ENCODE measurements around the gene ZNF787. TPM values are rescaled to one million over a fixed set of nuclear protein-coding genes. Genes with fewer than 3 reads are reported as not detected.

The ZNF787 gene
- total and polyA plus RNA-seq, 7 donors = 27.3 to 62.7 (median 53.5) TPM

- H3K27ac ChIP-seq = no peak overlapping the region
- DNase-seq = no peak
Measured at GRCh38 chr19:56158170-56158757, 37.2 kb upstream of the ZNF787 start.

GRCh38 chr19:56156768-56157167 lies 35.7 kb upstream of the ZNF787 start:
- DNase-seq = no peak
- peaks cover 0 to 49% of the 10 kb centered on the region in 2 donors for H3K36me3 ChIP-seq (ENCODE audit: insufficient read depth in 1 of 2, low read depth in 1 of 2)

More at GRCh38 chr19:56158170-56158757, 37.2 kb upstream of the ZNF787 start:
- Histone ChIP-seq H3K4me1 (peaks cover 5% of the 10 kb centered on the region), H3K36me3 (ENCODE audit: insufficient read depth in 1 of 2, low read depth in 1 of 2) (peaks cover 0 to 53% of the 10 kb centered on the region in 2 donors), H3K9me3 (no peaks in the 10 kb centered on the region), H3K4me3 (no peak overlapping the region), H3K27me3 (ENCODE audit: insufficient read depth in 3 of 3, low read length in 2 of 3) (no peaks in the 10 kb centered on the region)
- no peak for ATAC-seq
- no peak for TF ChIP-seq CTCF (IDR thresholded peaks at IDR 0.05)
- 90 to 94% (median 90%) methylated on average over 14 to 16 of the region's 16 CpGs for WGBS, 3 donors
- intact Hi-C loops (cut with DNase I) = no loop called here

GRCh38 chr19:56155124-56155687 lies 34.1 kb upstream of the ZNF787 start:
- no peak overlapping the region for H3K27ac ChIP-seq

More at GRCh38 chr19:56156768-56157167, 35.7 kb upstream of the ZNF787 start:
- no peak for TF ChIP-seq CTCF (IDR thresholded peaks at IDR 0.05)
- Histone ChIP-seq H3K27ac (no peak overlapping the region), H3K4me3 (no peak overlapping the region), H3K9me3 (no peaks in the 10 kb centered on the region), H3K27me3 (ENCODE audit: insufficient read depth in 3 of 3, low read length in 2 of 3) (no peaks in the 10 kb centered on the region), H3K4me1 (peaks cover 11% of the 10 kb centered on the region)
- 74 to 78% (median 77%) methylated on average over 10 to 11 of the region's 11 CpGs for WGBS, 3 donors
- ATAC-seq = peak in 1 of 4 donors; percentile 29
- intact Hi-C loops (cut with DNase I) = no loop called here

GRCh38 chr19:56153507-56153906 lies 32.4 kb upstream of the ZNF787 start:
- no peak for TF ChIP-seq CTCF (IDR thresholded peaks at IDR 0.05)
- ATAC-seq = peak in 3 of 4 donors; percentile 32 to 56 (median 39)
- DNase-seq = no peak
- no peaks in the 10 kb centered on the region for H3K27me3 ChIP-seq (ENCODE audit: insufficient read depth in 3 of 3, low read length in 2 of 3)
- intact Hi-C loops (cut with DNase I) = no loop called here
- no peak overlapping the region for H3K4me3 ChIP-seq
- peaks cover 0 to 23% of the 10 kb centered on the region in 2 donors for H3K36me3 ChIP-seq (ENCODE audit: insufficient read depth in 1 of 2, low read depth in 1 of 2)
- H3K4me1 ChIP-seq = peaks cover 20% of the 10 kb centered on the region
- peak overlapping the region; percentile 69 for H3K27ac ChIP-seq
- 28 to 37% (median 35%) methylated on average over 6 of the region's 6 CpGs for WGBS, 3 donors
- H3K9me3 ChIP-seq = no peaks in the 10 kb centered on the region

More at GRCh38 chr19:56155124-56155687, 34.1 kb upstream of the ZNF787 start:
- Histone ChIP-seq H3K27me3 (ENCODE audit: insufficient read depth in 3 of 3, low read length in 2 of 3) (no peaks in the 10 kb centered on the region), H3K4me3 (no peak overlapping the region), H3K4me1 (peaks cover 14% of the 10 kb centered on the region), H3K36me3 (ENCODE audit: insufficient read depth in 1 of 2, low read depth in 1 of 2) (peaks cover 0 to 38% of the 10 kb centered on the region in 2 donors), H3K9me3 (no peaks in the 10 kb centered on the region)
- TF ChIP-seq CTCF (IDR thresholded peaks at IDR 0.05) = peak; percentile 43
- ATAC-seq (peak in 2 of 4 donors; percentile 40 to 44), DNase-seq (no peak)
- intact Hi-C loops (cut with DNase I) = no loop called here
- 55 to 64% (median 55%) methylated on average over 17 of the region's 17 CpGs for WGBS, 3 donors
